Thyroid gland (tissue), 4 donors: ENCODE results near the gene DIP2C. TPM values are rescaled to one million over a fixed set of nuclear protein-coding genes. Genes with fewer than 3 reads are reported as not detected.

Experiments used
- DNase-seq, 2 donors: peaks; one replicate each; pipeline ENCODE4 v3.0.0-alpha.2; 2019
- H3K27ac ChIP-seq, 3 donors: fragments of 200-600 bp; sonication (generic); 1 replicate in 2 of 3; 2 replicates in 1 of 3; pipeline ENCODE4 v1.5.1; 2016 to 2019; ENCODE audit warnings: mild to moderate bottlenecking in 1 of 3, moderate library complexity in 1 of 3
- H3K27me3 ChIP-seq: fragments of 200-600 bp; sonication (generic); one replicate; pipeline ENCODE4 v1.5.1; 2019
- H3K36me3 ChIP-seq, 2 donors: fragments of 200-600 bp; sonication (generic); one replicate each; pipeline ENCODE4 v1.5.1; 2016 to 2019
- H3K4me1 ChIP-seq, 2 donors: fragments of 200-600 bp; sonication (generic); one replicate each; pipeline ENCODE4 v1.5.1; 2017 to 2019
- H3K4me3 ChIP-seq, 3 donors: fragments of 200-600 bp; sonication (generic); replicated peaks in 1 of 3; 1 replicate in 2 of 3; 2 replicates in 1 of 3; pipeline ENCODE4 v1.5.1; 2016; ENCODE audit warnings: mild to moderate bottlenecking in 1 of 3
- H3K9me3 ChIP-seq: fragments of 200-600 bp; sonication (generic); one replicate; pipeline ENCODE4 v1.5.1; 2017
- CTCF ChIP-seq, 6 experiments: fragments of 200-600 bp in 3 of 6; fragments of 450-650 bp in 3 of 6; sonication (generic) in 3 of 6; IDR thresholded peaks; one replicate each; pipeline ENCODE4 v1.5.1; 2016 to 2019; ENCODE audit warnings: antibody characterized with exemption in 6 of 6, mild to moderate bottlenecking in 2 of 6, inconsistent platforms in 1 of 6, moderate library complexity in 1 of 6
- POLR2A ChIP-seq, 2 donors: fragments of 450-650 bp; IDR thresholded peaks; one replicate each; pipeline ENCODE4 v1.6.1; 2017; ENCODE audit warnings: antibody characterized with exemption in 2 of 2, mild to moderate bottlenecking in 2 of 2, moderate library complexity in 1 of 2
- WGBS, 2 donors: methylation state at CpG; one replicate each; pipeline ENCODE4 v1.1.5; 2017; 5-methylcytosine and 5-hydroxymethylcytosine counted together
- intact Hi-C: fragments of 100-400 bp; cut with DNase I; formaldehyde crosslinking; loops from one replicate; pipeline ENCODE4 v1.15.1; 2023
- total RNA-seq, 4 donors: library from RNA; depleted of rRNA; stranded (reverse); fragments of >200 nt; gene quantifications; one replicate each; pipeline ENCODE4 v1.2.3, GENCODE V29; 2016

The DIP2C gene
- total RNA-seq, 4 donors from 2014 or later: 11.4 to 14.6 (median 12.3) TPM

GRCh38 chr10:244227-244626 is 445.2 kb downstream of the DIP2C start:
- DNase-seq: no peak
- 94 to 95% methylated on average over 7 of the region's 7 CpGs for WGBS, 2 donors
- Histone ChIP-seq H3K36me3 (peaks cover 31 to 52% of the 10 kb centered on the region in 2 donors), H3K27ac (no peak overlapping the region), H3K4me3 (no peak overlapping the region), H3K9me3 (no peaks in the 10 kb centered on the region), H3K27me3 (no peaks in the 10 kb centered on the region), H3K4me1 (no peaks in the 10 kb centered on the region)
- TF ChIP-seq POLR2A (IDR thresholded peaks at IDR 0.05) (no peak), CTCF (IDR thresholded peaks at IDR 0.05) (no peak)
- intact Hi-C loops: no loop called here

GRCh38 chr10:241966-242643 is 447.4 kb downstream of the DIP2C start:
- Histone ChIP-seq H3K9me3 (no peaks in the 10 kb centered on the region), H3K27ac (no peak overlapping the region), H3K36me3 (peaks cover 12 to 32% of the 10 kb centered on the region in 2 donors)

GRCh38 chr10:241451-241850 is 448.0 kb downstream of the DIP2C start:
- no peak for TF ChIP-seq POLR2A (IDR thresholded peaks at IDR 0.05)
- TF ChIP-seq CTCF (IDR thresholded peaks at IDR 0.05): no peak
- WGBS, 2 donors: 85 to 93% methylated on average over 6 of the region's 6 CpGs
- Histone ChIP-seq H3K4me3 (no peak overlapping the region), H3K9me3 (no peaks in the 10 kb centered on the region), H3K27me3 (no peaks in the 10 kb centered on the region), H3K4me1 (no peaks in the 10 kb centered on the region), H3K36me3 (peaks cover 9 to 26% of the 10 kb centered on the region in 2 donors), H3K27ac (no peak overlapping the region)
- DNase-seq: no peak
- intact Hi-C loops: no loop called here

More at GRCh38 chr10:241966-242643, 447.4 kb downstream of the DIP2C start:
- Histone ChIP-seq H3K4me1 (no peaks in the 10 kb centered on the region), H3K27me3 (no peaks in the 10 kb centered on the region), H3K4me3 (no peak overlapping the region)
- no peak for DNase-seq
- intact Hi-C loops: no loop called here
- TF ChIP-seq POLR2A (IDR thresholded peaks at IDR 0.05) (no peak), CTCF (IDR thresholded peaks at IDR 0.05) (no peak)
- WGBS, 2 donors: 74 to 82% methylated on average over 9 of the region's 9 CpGs

- no peak overlapping the region for H3K4me3 ChIP-seq
- intact Hi-C loops: no loop called here
- no peak for DNase-seq
- H3K27ac ChIP-seq: no peak overlapping the region
- H3K9me3 ChIP-seq: no peaks in the 10 kb centered on the region
- TF ChIP-seq POLR2A (IDR thresholded peaks at IDR 0.05): no peak
- no peak for TF ChIP-seq CTCF (IDR thresholded peaks at IDR 0.05)
- no peaks in the 10 kb centered on the region for H3K27me3 ChIP-seq
- WGBS, 2 donors: 96% methylated on average over 6 of the region's 6 CpGs
- peaks cover 3 to 5% of the 10 kb centered on the region in 2 donors for H3K4me1 ChIP-seq
- peaks cover 9 to 21% of the 10 kb centered on the region in 2 donors for H3K36me3 ChIP-seq
Measured at GRCh38 chr10:239109-239508, 450.4 kb downstream of the DIP2C start.

GRCh38 chr10:235915-236314 is 453.6 kb downstream of the DIP2C start:
- TF ChIP-seq POLR2A (IDR thresholded peaks at IDR 0.05) (no peak), CTCF (IDR thresholded peaks at IDR 0.05) (no peak)
- H3K4me3 ChIP-seq: no peak overlapping the region
- no peak for DNase-seq
- H3K9me3 ChIP-seq: no peaks in the 10 kb centered on the region
- peaks cover 8 to 16% of the 10 kb centered on the region in 2 donors for H3K4me1 ChIP-seq
- H3K27ac ChIP-seq: no peak overlapping the region
- peaks cover 2 to 8% of the 10 kb centered on the region in 2 donors for H3K36me3 ChIP-seq
- H3K27me3 ChIP-seq: no peaks in the 10 kb centered on the region
- 74 to 80% methylated on average over 3 of the region's 3 CpGs for WGBS, 2 donors
- intact Hi-C loops: no loop called here
